B cell (primary cell): ENCODE data around the gene EML1. TPM values are rescaled to one million over a fixed set of nuclear protein-coding genes. Genes with fewer than 3 reads are reported as not detected.

Experiments used
- ATAC-seq: fragments of 200-7000 bp; cut with Tn5 transposase; one replicate; pipeline ENCODE4 v1.10.0; 2021; ENCODE audit warnings: low read depth, mild to moderate bottlenecking, moderate number of reproducible peaks, moderate library complexity
- CTCF ChIA-PET: fragments of 350-600 bp; sonication (Branson Sonifier 250); formaldehyde crosslinking; loops from one replicate; lab custom pipeline; 2021; ENCODE audit warnings: antibody characterized with exemption, inconsistent platforms; lab: Charles Lee
- POLR2A ChIA-PET: fragments of 350-600 bp; sonication (Branson Sonifier 250); formaldehyde crosslinking; loops from one replicate; lab custom pipeline; 2021; ENCODE audit warnings: antibody characterized with exemption; lab: Charles Lee
- DNase-seq: peaks from one replicate; pipeline ENCODE4 v3.0.0; 2013
- H2AFZ ChIP-seq: 2 replicates; pipeline ENCODE4 v1.6.1; 2012; ENCODE audit warnings: mild to moderate bottlenecking, low read depth, low read length; ENCODE audit not compliant: insufficient read depth, poor library complexity, severe bottlenecking
- H3K27ac ChIP-seq, 2 donors: 1 replicate in 1 of 2; 2 replicates in 1 of 2; pipeline ENCODE4 v1.5.1; 2012 to 2013; ENCODE audit warnings: low read length in 2 of 2, mild to moderate bottlenecking in 2 of 2, moderate library complexity in 1 of 2
- H3K27me3 ChIP-seq, 4 experiments: fragments of 200-600 bp in 1 of 4; sonication (generic) in 1 of 4; replicated peaks in 1 of 4; 1 replicate in 2 of 4; 2 replicates in 2 of 4; pipeline versions ENCODE4 v1.6.1 to v1.7.0; 2013 to 2016; ENCODE audit warnings: low read length in 3 of 4, mild to moderate bottlenecking in 2 of 4, mixed read lengths in 1 of 4, moderate library complexity in 1 of 4; ENCODE audit not compliant: insufficient read depth in 4 of 4, control insufficient read depth in 3 of 4; ENCODE audit errors: control extremely low read depth in 1 of 4
- H3K36me3 ChIP-seq, 2 experiments: replicated peaks in 1 of 2; 1 replicate in 1 of 2; 2 replicates in 1 of 2; pipeline versions ENCODE4 v1.6.1 to v1.7.1; 2013; ENCODE audit warnings: low read length in 1 of 2; ENCODE audit not compliant: insufficient read depth in 2 of 2, control insufficient read depth in 1 of 2; ENCODE audit errors: control extremely low read depth in 1 of 2, extremely low read depth in 1 of 2
- H3K4me1 ChIP-seq, 2 donors: fragments of 200-600 bp in 1 of 2; sonication (generic) in 1 of 2; 1 replicate in 1 of 2; 2 replicates in 1 of 2; pipeline versions ENCODE4 v1.5.1 to v1.6.1; 2013 to 2017; ENCODE audit warnings: low read length in 2 of 2; ENCODE audit not compliant: control insufficient read depth in 2 of 2, insufficient read depth in 2 of 2
- H3K4me2 ChIP-seq: replicated peaks from 2 replicates; pipeline ENCODE3; 2012; ENCODE audit warnings: mild to moderate bottlenecking, low read depth, low read length; ENCODE audit not compliant: poor library complexity, severe bottlenecking
- H3K4me3 ChIP-seq, 5 experiments: fragments of 200-600 bp in 1 of 5; sonication (generic) in 1 of 5; 1 replicate in 3 of 5; 2 replicates in 2 of 5; pipeline versions ENCODE4 v1.5.1 to v1.7.0; 2011 to 2016; ENCODE audit warnings: low read length in 4 of 5, mild to moderate bottlenecking in 4 of 5, low read depth in 2 of 5, control low read depth in 1 of 5, moderate library complexity in 1 of 5; ENCODE audit not compliant: insufficient read depth in 1 of 5; ENCODE audit errors: control extremely low read depth in 1 of 5, extremely low read depth in 1 of 5
- H3K79me2 ChIP-seq: fragments of 200-600 bp; sonication (generic); one replicate; pipeline ENCODE4 v1.6.0; 2016; ENCODE audit warnings: low read length; ENCODE audit not compliant: control insufficient read depth, insufficient read depth
- H3K9ac ChIP-seq: fragments of 200-600 bp; sonication (generic); 2 replicates; pipeline ENCODE4 v1.6.1; 2017; ENCODE audit warnings: mild to moderate bottlenecking, low read length, moderate library complexity
- H3K9me3 ChIP-seq, 3 donors: one replicate each; pipeline versions ENCODE4 v1.6.1 to v1.7.1; 2013; ENCODE audit warnings: low read length in 2 of 3; ENCODE audit not compliant: control insufficient read depth in 2 of 3, insufficient read depth in 1 of 3; ENCODE audit errors: control extremely low read depth in 1 of 3
- H4K20me1 ChIP-seq: 2 replicates; pipeline ENCODE4 v1.6.0; 2012; ENCODE audit warnings: mild to moderate bottlenecking, low read length; ENCODE audit not compliant: insufficient read depth, control insufficient read depth, poor library complexity, severe bottlenecking
- H3K27ac Mint-ChIP-seq: one replicate; pipeline ENCODE4 v1.8.0; 2021; ENCODE audit warnings: mixed read lengths
- H3K27me3 Mint-ChIP-seq: one replicate; pipeline ENCODE4 v1.8.0; 2021; ENCODE audit warnings: mixed read lengths
- H3K4me1 Mint-ChIP-seq: one replicate; pipeline ENCODE4 v1.8.0; 2021; ENCODE audit warnings: mixed read lengths
- H3K4me3 Mint-ChIP-seq: one replicate; pipeline ENCODE4 v1.8.0; 2021; ENCODE audit warnings: mixed read lengths
- H3K9me3 Mint-ChIP-seq: one replicate; pipeline ENCODE4 v1.8.0; 2022; ENCODE audit warnings: mixed read lengths; ENCODE audit not compliant: insufficient read depth
- CTCF ChIP-seq: fragments of 200-600 bp; IDR thresholded peaks from one replicate; pipeline ENCODE4 v1.8.0; 2022; ENCODE audit warnings: antibody characterized with exemption, mild to moderate bottlenecking
- EZH2 ChIP-seq: IDR thresholded peaks from 2 replicates; pipeline ENCODE4 v1.6.1; 2012; ENCODE audit warnings: borderline replicate concordance, low read depth, mild to moderate bottlenecking, moderate library complexity, low read length; ENCODE audit not compliant: insufficient read depth, poor library complexity, severe bottlenecking
- WGBS: methylation state at CpG from one replicate; pipeline ENCODE4 v1.1.5; 2013; ENCODE audit warnings: missing lambda C conversion rate; ENCODE audit not compliant: insufficient coverage; 5-methylcytosine and 5-hydroxymethylcytosine counted together
- intact Hi-C: fragments of 100-400 bp; cut with micrococcal nuclease; formaldehyde crosslinking; loops from one replicate; pipeline ENCODE4 v1.10.0; 2022
- polyA plus RNA-seq: library from polyadenylated mRNA; depleted of rRNA; stranded (reverse); fragments of >200 nt; gene quantifications from 2 replicates; pipeline ENCODE4 v1.2.3, GENCODE V29; 2012
- total RNA-seq, 2 donors: library from RNA; stranded (reverse); fragments of 120-200 nt in 1 of 2; gene quantifications; 1 replicate in 1 of 2; 2 replicates in 1 of 2; pipeline versions ENCODE4 v1.2.3 to v1.2.4, GENCODE V29; 2013 to 2022

EML1 gene
- total and polyA plus RNA-seq, 2 donors (not counting 1 experiment from before 2014, with no cell fraction given): not detected

GRCh38 chr14:99918781-99919180 is 125.6 kb downstream of the EML1 start:
- TF ChIP-seq CTCF (no peak), EZH2 (no peak)
- intact Hi-C loops: no loop called here
- Mint-ChIP-seq H3K4me3 (no peak overlapping the region), H3K9me3 (no peaks in the 10 kb centered on the region), H3K4me1 (no peaks in the 10 kb centered on the region), H3K27me3 (peaks cover 14% of the 10 kb centered on the region), H3K27ac (no peak overlapping the region)
- Histone ChIP-seq H3K4me2 (no peak overlapping the region), H3K4me3 (no peak overlapping the region), H3K9ac (no peak overlapping the region), H3K4me1 (no peaks in the 10 kb centered on the region), H3K36me3 (no peaks in the 10 kb centered on the region), H3K9me3 (no peaks in the 10 kb centered on the region), H3K27me3 (peaks cover 0 to 6% (median 0%) of the 10 kb centered on the region in 4 experiments), H4K20me1 (no peaks in the 10 kb centered on the region), H2AFZ (no peak overlapping the region), H3K79me2 (no peaks in the 10 kb centered on the region), H3K27ac (no peak overlapping the region)
- DNase-seq (no peak), ATAC-seq (no peak)
- ChIA-PET POLR2A (interaction anchor here (0.6 kb wide), 1 partner anchor 59 kb away, joined by 3 read pairs; no protein-coding TSS in a partner anchor), CTCF (interaction anchor here (0.9 kb wide), 1 partner anchor 20 kb away, joined by 3 read pairs; no protein-coding TSS in a partner anchor)
- WGBS: 100% methylated on average over 1 of the region's 6 CpGs

- peaks cover 18% of the 10 kb centered on the region for H3K27me3 Mint-ChIP-seq
- Histone ChIP-seq H3K36me3 (no peaks in the 10 kb centered on the region), H3K4me1 (no peaks in the 10 kb centered on the region), H3K27ac (no peak overlapping the region), H2AFZ (no peak overlapping the region), H3K79me2 (no peaks in the 10 kb centered on the region), H3K4me3 (no peak overlapping the region), H3K27me3 (peaks cover 0 to 6% (median 3%) of the 10 kb centered on the region in 4 experiments), H3K4me2 (no peak overlapping the region), H4K20me1 (no peaks in the 10 kb centered on the region), H3K9me3 (no peaks in the 10 kb centered on the region), H3K9ac (no peak overlapping the region)
- ATAC-seq: no peak
- ChIA-PET POLR2A (no interaction called here), CTCF (no interaction called here)
- intact Hi-C loops: no loop called here
- no peak overlapping the region for H3K27ac Mint-ChIP-seq
- no peak for DNase-seq
- no peaks in the 10 kb centered on the region for H3K4me1 Mint-ChIP-seq
- no peaks in the 10 kb centered on the region for H3K9me3 Mint-ChIP-seq
- 100% methylated on average over 1 of the region's 4 CpGs for WGBS
- no peak overlapping the region for H3K4me3 Mint-ChIP-seq
- no peak for TF ChIP-seq CTCF
- TF ChIP-seq EZH2: no peak
These were observed 128.2 kb downstream of the EML1 start for GRCh38 chr14:99921425-99921824.
